Vagina (tissue), 2 donors: ENCODE measurements around the gene PIK3CB. TPM values are rescaled to one million over a fixed set of nuclear protein-coding genes. Genes with fewer than 3 reads are reported as not detected.
"Not testable (repeated sequence)": the region's sequence is repeated elsewhere in the genome, so short reads cannot be mapped to it uniquely, and the experiment has no call there.

Experiments
- DNase-seq, 2 donors: peaks; one replicate each; pipeline ENCODE4 v3.0.0-alpha.2; 2017; ENCODE audit errors: extremely low spot score in 2 of 2
- H3K27ac ChIP-seq: fragments of 200-600 bp; sonication (generic); one replicate; pipeline ENCODE4 v1.5.1; 2019
- H3K27me3 ChIP-seq: fragments of 200-600 bp; sonication (generic); one replicate; pipeline ENCODE4 v1.5.1; 2019
- H3K36me3 ChIP-seq, 2 donors: fragments of 200-600 bp; sonication (generic); one replicate each; pipeline ENCODE4 v1.5.1; 2017 to 2019
- H3K4me1 ChIP-seq: fragments of 200-600 bp; sonication (generic); one replicate; pipeline ENCODE4 v1.5.1; 2019
- H3K4me3 ChIP-seq, 2 donors: fragments of 200-600 bp; sonication (generic); 1 replicate in 1 of 2; 2 replicates in 1 of 2; pipeline ENCODE4 v1.5.1; 2016 to 2019
- H3K9me3 ChIP-seq: fragments of 200-600 bp; sonication (generic); one replicate; pipeline ENCODE4 v1.5.1; 2019
- POLR2A ChIP-seq, 2 donors: fragments of 450-650 bp; IDR thresholded peaks; one replicate each; pipeline ENCODE4 v1.6.1; 2017; ENCODE audit warnings: antibody characterized with exemption in 2 of 2, mild to moderate bottlenecking in 2 of 2, moderate library complexity in 2 of 2
- POLR2AphosphoS5 ChIP-seq, 2 donors: sonication (generic); formaldehyde crosslinking; IDR thresholded peaks; one replicate each; pipeline ENCODE4 v1.9.0; 2017; ENCODE audit warnings: antibody characterized with exemption in 2 of 2, mild to moderate bottlenecking in 2 of 2, low read depth in 1 of 2; ENCODE audit not compliant: insufficient read depth in 1 of 2
- intact Hi-C: fragments of 100-400 bp; cut with DNase I; formaldehyde crosslinking; loops from one replicate; pipeline ENCODE4 v1.15.1; 2023
- total RNA-seq: library from RNA; depleted of rRNA; stranded (reverse); fragments of >200 nt; gene quantifications from one replicate; pipeline ENCODE4 v1.2.3, GENCODE V29; 2016
- TF ChIP-seq, protein P1 (sequence below), 3 experiments: fragments of 450-650 bp in 2 of 3; fragments of 200-600 bp in 1 of 3; sonication (generic) in 1 of 3; IDR thresholded peaks; one replicate each; pipeline ENCODE4 v1.5.1; 2017 to 2019; ENCODE audit warnings: antibody characterized with exemption in 3 of 3, mild to moderate bottlenecking in 2 of 3, moderate library complexity in 2 of 3

The PIK3CB gene
- total RNA-seq, 1 donor from 2014 or later: 31.9 TPM

DNA sequence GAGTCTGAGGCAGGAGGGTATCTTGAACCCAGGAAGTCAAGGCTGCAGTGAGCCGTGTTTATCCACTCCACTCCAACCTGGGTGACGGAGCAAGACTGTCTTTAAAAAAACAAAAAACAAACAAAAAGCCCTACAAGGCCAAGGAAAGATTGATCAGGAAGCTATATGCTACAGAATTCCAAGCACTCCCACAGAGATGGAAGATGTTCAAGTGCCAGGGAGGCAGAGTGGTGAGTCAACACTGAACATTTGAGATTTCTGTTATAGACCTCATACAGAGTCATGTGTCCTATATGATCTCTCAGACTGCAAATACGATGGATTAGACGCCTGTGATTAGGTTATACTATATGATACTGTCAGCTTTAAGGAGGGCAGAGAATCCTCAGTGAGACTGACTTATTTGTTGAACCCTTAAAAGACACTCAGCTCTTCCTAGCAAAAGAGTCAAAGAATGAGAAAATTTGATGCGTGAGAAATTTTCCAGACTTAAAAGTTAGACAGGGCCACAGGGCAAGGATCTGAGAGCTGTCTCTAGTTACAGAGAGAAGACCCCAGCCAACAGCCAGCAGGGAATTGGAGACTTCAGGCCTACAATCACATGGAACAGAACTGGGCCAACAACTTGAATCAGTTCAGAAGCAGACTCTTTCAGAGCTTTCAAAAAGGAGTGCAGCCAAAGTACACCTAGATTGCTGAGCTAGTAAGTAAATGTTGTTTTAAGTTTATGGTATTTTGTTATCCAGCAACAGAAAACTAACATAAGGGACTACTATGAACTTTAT, 107.6 kb downstream of the PIK3CB start:
- H3K4me1 ChIP-seq: no peaks in the 10 kb centered on the region
- intact Hi-C loops: no loop called here
- H3K9me3 ChIP-seq: no peaks in the 10 kb centered on the region
- no peaks in the 10 kb centered on the region for H3K36me3 ChIP-seq
- no peak overlapping the region for H3K27ac ChIP-seq
- H3K4me3 ChIP-seq: no peak overlapping the region
- DNase-seq: no peak
- no peak for TF ChIP-seq POLR2AphosphoS5 (IDR thresholded peaks at IDR 0.05; ENCODE audit: insufficient read depth in 1 of 2, low read depth in 1 of 2)
- TF ChIP-seq, protein P1, sequence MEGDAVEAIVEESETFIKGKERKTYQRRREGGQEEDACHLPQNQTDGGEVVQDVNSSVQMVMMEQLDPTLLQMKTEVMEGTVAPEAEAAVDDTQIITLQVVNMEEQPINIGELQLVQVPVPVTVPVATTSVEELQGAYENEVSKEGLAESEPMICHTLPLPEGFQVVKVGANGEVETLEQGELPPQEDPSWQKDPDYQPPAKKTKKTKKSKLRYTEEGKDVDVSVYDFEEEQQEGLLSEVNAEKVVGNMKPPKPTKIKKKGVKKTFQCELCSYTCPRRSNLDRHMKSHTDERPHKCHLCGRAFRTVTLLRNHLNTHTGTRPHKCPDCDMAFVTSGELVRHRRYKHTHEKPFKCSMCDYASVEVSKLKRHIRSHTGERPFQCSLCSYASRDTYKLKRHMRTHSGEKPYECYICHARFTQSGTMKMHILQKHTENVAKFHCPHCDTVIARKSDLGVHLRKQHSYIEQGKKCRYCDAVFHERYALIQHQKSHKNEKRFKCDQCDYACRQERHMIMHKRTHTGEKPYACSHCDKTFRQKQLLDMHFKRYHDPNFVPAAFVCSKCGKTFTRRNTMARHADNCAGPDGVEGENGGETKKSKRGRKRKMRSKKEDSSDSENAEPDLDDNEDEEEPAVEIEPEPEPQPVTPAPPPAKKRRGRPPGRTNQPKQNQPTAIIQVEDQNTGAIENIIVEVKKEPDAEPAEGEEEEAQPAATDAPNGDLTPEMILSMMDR (IDR thresholded peaks at IDR 0.05): no peak
- no peak for TF ChIP-seq POLR2A (IDR thresholded peaks at IDR 0.05)
- H3K27me3 ChIP-seq: no peaks in the 10 kb centered on the region

DNA sequence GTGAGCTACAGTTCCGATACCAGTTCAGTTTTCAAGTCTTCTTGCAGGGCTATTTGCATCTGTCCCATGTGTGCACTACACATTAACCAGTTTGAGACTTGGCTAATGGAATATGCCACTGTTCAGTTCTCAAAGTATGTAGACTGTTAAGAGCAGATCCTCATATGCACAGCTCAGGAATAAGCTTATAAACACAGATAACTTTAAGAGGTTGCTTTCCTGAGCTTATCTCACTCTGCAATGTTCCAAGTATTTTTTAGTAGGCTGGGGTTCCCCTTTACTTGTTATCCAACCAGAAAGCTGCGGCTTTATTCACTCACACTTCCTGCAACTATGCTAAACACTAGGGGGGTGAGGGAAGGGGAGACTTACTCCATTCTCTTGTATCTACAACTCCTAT, 108.7 kb downstream of the PIK3CB start:
- H3K36me3 ChIP-seq, H3K4me3 ChIP-seq, DNase-seq, H3K4me1 ChIP-seq, H3K9me3 ChIP-seq, H3K27me3 ChIP-seq, H3K27ac ChIP-seq, intact Hi-C loops: not testable (repeated sequence)

DNA sequence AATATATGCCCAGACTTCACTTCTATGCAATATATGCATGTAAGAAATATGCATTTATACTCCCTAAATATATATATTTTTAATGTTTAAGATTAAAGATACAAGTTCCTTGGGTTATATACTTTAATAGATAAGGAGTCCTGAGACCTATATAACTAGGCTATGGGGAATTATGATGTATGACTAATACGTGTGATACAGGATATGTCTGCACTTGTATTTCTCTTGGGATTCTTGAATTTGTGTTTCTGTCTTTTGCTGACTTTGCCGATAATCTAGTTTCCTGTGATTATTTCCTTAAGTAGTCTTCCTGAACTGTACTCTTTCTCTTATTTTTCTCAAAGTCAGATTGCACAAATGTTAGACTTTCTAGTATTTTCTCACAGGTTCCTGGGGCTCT, 109.6 kb downstream of the PIK3CB start:
- no peak overlapping the region for H3K27ac ChIP-seq
- H3K4me3 ChIP-seq: no peak overlapping the region
- H3K9me3 ChIP-seq: no peaks in the 10 kb centered on the region
- TF ChIP-seq POLR2AphosphoS5 (IDR thresholded peaks at IDR 0.05; ENCODE audit: insufficient read depth in 1 of 2, low read depth in 1 of 2) (no peak), POLR2A (IDR thresholded peaks at IDR 0.05) (no peak)
- TF ChIP-seq, protein P1 (IDR thresholded peaks at IDR 0.05): no peak
- H3K36me3 ChIP-seq: no peaks in the 10 kb centered on the region
- no peaks in the 10 kb centered on the region for H3K27me3 ChIP-seq
- intact Hi-C loops: no loop called here
- no peak for DNase-seq
- H3K4me1 ChIP-seq: no peaks in the 10 kb centered on the region

DNA sequence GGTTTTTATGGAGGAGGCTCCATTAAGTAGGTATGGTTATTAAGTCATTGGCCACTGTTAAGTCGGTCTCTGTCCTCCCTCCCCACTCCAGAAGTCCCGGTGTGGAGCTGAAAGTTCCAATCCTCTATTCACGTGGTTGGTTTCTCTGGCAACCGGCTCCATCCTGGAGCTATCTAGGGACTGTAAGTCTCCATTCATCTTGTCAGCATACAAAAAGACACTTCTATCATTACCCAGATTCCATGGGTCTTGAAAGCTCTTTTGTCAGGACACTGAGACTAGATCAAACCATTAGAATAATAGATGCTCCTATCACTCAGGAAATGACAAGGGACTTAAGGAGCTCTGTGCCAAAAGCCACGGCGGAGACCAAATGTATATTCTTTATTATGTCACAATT, 110.3 kb downstream of the PIK3CB start:
- H3K36me3 ChIP-seq: no peaks in the 10 kb centered on the region
- DNase-seq: no peak
- H3K4me1 ChIP-seq: no peaks in the 10 kb centered on the region
- TF ChIP-seq POLR2AphosphoS5 (IDR thresholded peaks at IDR 0.05; ENCODE audit: insufficient read depth in 1 of 2, low read depth in 1 of 2): no peak
- TF ChIP-seq, protein P1 (IDR thresholded peaks at IDR 0.05): no peak
- no peak for TF ChIP-seq POLR2A (IDR thresholded peaks at IDR 0.05)
- H3K9me3 ChIP-seq: no peaks in the 10 kb centered on the region
- no peaks in the 10 kb centered on the region for H3K27me3 ChIP-seq
- intact Hi-C loops: no loop called here
- no peak overlapping the region for H3K27ac ChIP-seq
- no peak overlapping the region for H3K4me3 ChIP-seq

DNA sequence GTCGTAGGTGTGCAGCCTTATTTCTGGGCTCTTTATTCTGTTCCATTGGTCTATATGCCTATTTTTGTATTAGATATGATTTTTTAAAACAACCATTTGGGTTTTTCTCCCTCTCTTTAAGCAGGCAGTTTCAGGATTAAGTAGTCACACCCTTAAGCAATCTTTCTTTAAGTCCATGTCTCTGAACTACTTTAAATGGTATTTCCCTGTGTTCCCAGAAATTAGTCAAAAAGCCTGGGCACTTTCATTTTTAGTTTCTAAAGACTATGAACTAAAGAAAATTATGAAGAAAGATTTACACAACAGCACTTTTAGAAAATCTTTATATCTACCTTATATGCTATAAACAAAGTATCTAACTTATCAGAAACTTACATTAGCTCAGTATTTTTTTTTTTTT, 115.9 kb downstream of the PIK3CB start:
- H3K27ac ChIP-seq: no peak overlapping the region
- DNase-seq: no peak
- H3K27me3 ChIP-seq: no peaks in the 10 kb centered on the region
- H3K9me3 ChIP-seq: no peaks in the 10 kb centered on the region
- intact Hi-C loops: no loop called here
- no peaks in the 10 kb centered on the region for H3K36me3 ChIP-seq
- H3K4me1 ChIP-seq: no peaks in the 10 kb centered on the region
- TF ChIP-seq, protein P1 (IDR thresholded peaks at IDR 0.05): no peak
- no peak for TF ChIP-seq POLR2AphosphoS5 (IDR thresholded peaks at IDR 0.05; ENCODE audit: insufficient read depth in 1 of 2, low read depth in 1 of 2)
- TF ChIP-seq POLR2A (IDR thresholded peaks at IDR 0.05): no peak
- H3K4me3 ChIP-seq: no peak overlapping the region
